ENCODE results near the gene PDRG1. TPM values are rescaled to one million over a fixed set of nuclear protein-coding genes. Genes with fewer than 3 reads are reported as not detected.
A peak's percentile ranks its signal among the peaks of the same experiment; 100 is the strongest.

PDRG1 gene
- total RNA-seq, 2 donors from 2014 or later, result 20.4 to 24.4 TPM

DNA sequence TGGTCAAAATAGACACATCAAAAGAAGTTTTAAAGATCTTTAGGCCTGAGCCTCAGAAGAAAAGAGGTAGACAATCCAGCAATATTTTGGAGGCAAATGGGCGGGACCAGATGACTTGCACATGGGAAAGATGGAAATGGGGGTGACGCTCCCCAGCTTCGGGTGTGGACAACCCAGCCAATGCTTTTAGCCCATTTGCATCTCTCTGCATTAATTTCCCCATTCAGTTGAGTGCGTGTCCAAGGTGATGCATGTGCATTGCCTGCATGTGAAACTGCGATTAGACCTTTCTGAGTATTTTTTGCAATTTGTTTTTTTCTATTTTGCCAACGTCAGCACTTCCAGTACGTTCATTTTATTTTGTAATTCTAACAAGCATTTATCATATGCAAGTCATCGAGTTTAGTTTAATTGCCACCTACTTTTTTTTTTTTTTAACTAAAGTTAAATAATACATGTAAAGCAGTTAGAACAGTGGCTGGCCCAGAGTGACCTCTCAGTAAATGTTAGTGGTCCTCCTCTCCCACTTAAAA is 24.2 kb downstream of the PDRG1 start:
- Mint-ChIP-seq H3K4me1 (peaks cover 1% of the 10 kb centered on the region), H3K27ac (no peak overlapping the region), H3K36me3 (ENCODE audit: low read depth) (no peaks in the 10 kb centered on the region), H3K4me3 (no peak overlapping the region), H3K9me3 (no peaks in the 10 kb centered on the region), H3K27me3 (ENCODE audit: insufficient read depth) (peaks cover 13% of the 10 kb centered on the region)
- Histone ChIP-seq H3K9ac (ENCODE audit: extremely low read depth, low read length, poor library complexity, severe bottlenecking) (no peak overlapping the region), H3K9me3 (ENCODE audit: control insufficient read depth, low read length) (no peaks in the 10 kb centered on the region), H3K4me3 (ENCODE audit: low read length) (no peak overlapping the region), H3K27ac (ENCODE audit: low read depth, low read length) (no peak overlapping the region), H3K36me3 (ENCODE audit: control insufficient read depth, insufficient read depth, low read length) (no peaks in the 10 kb centered on the region), H3K27me3 (ENCODE audit: control insufficient read depth, insufficient read depth, low read length, poor library complexity, severe bottlenecking) (no peaks in the 10 kb centered on the region), H3K4me1 (ENCODE audit: control insufficient read depth, insufficient read depth, low read length) (no peaks in the 10 kb centered on the region)
- 85 to 95% methylated on average over 7 to 8 of the region's 8 CpGs for WGBS, 2 experiments (ENCODE audit: insufficient coverage in 1 of 2, insufficient read length in 1 of 2)
- DNase-seq, result no peak
- TF ChIP-seq CTCF (conservative IDR thresholded peaks at IDR 0.05), result no peak

- Histone ChIP-seq H3K27me3 (ENCODE audit: control insufficient read depth, insufficient read depth, low read length, poor library complexity, severe bottlenecking) (no peaks in the 10 kb centered on the region), H3K4me3 (ENCODE audit: low read length) (no peak overlapping the region), H3K9me3 (ENCODE audit: control insufficient read depth, low read length) (no peaks in the 10 kb centered on the region), H3K36me3 (ENCODE audit: control insufficient read depth, insufficient read depth, low read length) (no peaks in the 10 kb centered on the region), H3K9ac (ENCODE audit: extremely low read depth, low read length, poor library complexity, severe bottlenecking) (no peak overlapping the region), H3K27ac (ENCODE audit: low read depth, low read length) (no peak overlapping the region), H3K4me1 (ENCODE audit: control insufficient read depth, insufficient read depth, low read length) (no peaks in the 10 kb centered on the region)
- TF ChIP-seq CTCF (conservative IDR thresholded peaks at IDR 0.05), result no peak
- Mint-ChIP-seq H3K4me1 (peaks cover 1% of the 10 kb centered on the region), H3K9me3 (no peaks in the 10 kb centered on the region), H3K27ac (no peak overlapping the region), H3K4me3 (no peak overlapping the region), H3K27me3 (ENCODE audit: insufficient read depth) (peaks cover 13% of the 10 kb centered on the region), H3K36me3 (ENCODE audit: low read depth) (no peaks in the 10 kb centered on the region)
- 95 to 100% methylated on average over 2 of the region's 2 CpGs for WGBS, 2 experiments (ENCODE audit: insufficient coverage in 1 of 2, insufficient read length in 1 of 2)
- DNase-seq, result no peak
These were observed 25.4 kb downstream of the PDRG1 start for GRCh38 chr20:31926493-31926892.

DNA sequence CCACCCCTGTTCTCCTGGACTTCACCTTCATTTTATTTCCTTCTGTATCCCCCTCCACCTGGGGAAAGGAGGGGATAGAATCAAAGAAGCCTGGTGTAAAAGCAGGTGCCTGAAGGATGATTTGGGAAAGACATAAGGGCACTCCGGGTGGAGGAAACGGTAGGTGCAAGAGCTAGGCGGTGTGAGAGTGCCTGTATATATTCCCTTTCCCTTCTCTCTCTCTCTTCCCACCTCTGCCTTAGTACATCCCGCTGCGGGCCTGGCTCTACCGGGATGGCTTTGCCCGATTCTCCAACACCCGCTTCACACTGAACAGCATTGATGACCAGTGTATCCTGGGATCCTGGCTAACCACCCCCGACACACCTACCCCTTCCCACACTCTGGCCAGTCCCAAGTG is 26.2 kb downstream of the PDRG1 start:
- WGBS, 2 experiments (ENCODE audit: insufficient coverage in 1 of 2, insufficient read length in 1 of 2), result 80% methylated on average over 3 to 9 of the region's 9 CpGs
- no peak overlapping the region for H3K4me3 Mint-ChIP-seq
- no peaks in the 10 kb centered on the region for H3K36me3 Mint-ChIP-seq (ENCODE audit: low read depth)
- peaks cover 7% of the 10 kb centered on the region for H3K27me3 Mint-ChIP-seq (ENCODE audit: insufficient read depth)
- H3K27me3 ChIP-seq (ENCODE audit: control insufficient read depth, insufficient read depth, low read length, poor library complexity, severe bottlenecking), result no peaks in the 10 kb centered on the region
- H3K4me1 ChIP-seq (ENCODE audit: control insufficient read depth, insufficient read depth, low read length), result no peaks in the 10 kb centered on the region
- H3K36me3 ChIP-seq (ENCODE audit: control insufficient read depth, insufficient read depth, low read length), result no peaks in the 10 kb centered on the region
- no peaks in the 10 kb centered on the region for H3K9me3 Mint-ChIP-seq
- H3K9ac ChIP-seq (ENCODE audit: extremely low read depth, low read length, poor library complexity, severe bottlenecking), result no peak overlapping the region
- no peak overlapping the region for H3K27ac Mint-ChIP-seq
- no peak for DNase-seq
- no peak overlapping the region for H3K4me3 ChIP-seq (ENCODE audit: low read length)
- no peak overlapping the region for H3K27ac ChIP-seq (ENCODE audit: low read depth, low read length)
- peaks cover 1% of the 10 kb centered on the region for H3K4me1 Mint-ChIP-seq
- TF ChIP-seq CTCF (conservative IDR thresholded peaks at IDR 0.05), result peak; percentile 12
- no peaks in the 10 kb centered on the region for H3K9me3 ChIP-seq (ENCODE audit: control insufficient read depth, low read length)
